Epidermal melanocyte (primary cell): ENCODE measurements around the gene KLHL29.

Source experiments
- DNase-seq: peaks from one replicate; pipeline ENCODE4 v3.0.0; 2011; ENCODE audit warnings: low spot score; ENCODE audit not compliant: insufficient read length

The KLHL29 gene

DNA sequence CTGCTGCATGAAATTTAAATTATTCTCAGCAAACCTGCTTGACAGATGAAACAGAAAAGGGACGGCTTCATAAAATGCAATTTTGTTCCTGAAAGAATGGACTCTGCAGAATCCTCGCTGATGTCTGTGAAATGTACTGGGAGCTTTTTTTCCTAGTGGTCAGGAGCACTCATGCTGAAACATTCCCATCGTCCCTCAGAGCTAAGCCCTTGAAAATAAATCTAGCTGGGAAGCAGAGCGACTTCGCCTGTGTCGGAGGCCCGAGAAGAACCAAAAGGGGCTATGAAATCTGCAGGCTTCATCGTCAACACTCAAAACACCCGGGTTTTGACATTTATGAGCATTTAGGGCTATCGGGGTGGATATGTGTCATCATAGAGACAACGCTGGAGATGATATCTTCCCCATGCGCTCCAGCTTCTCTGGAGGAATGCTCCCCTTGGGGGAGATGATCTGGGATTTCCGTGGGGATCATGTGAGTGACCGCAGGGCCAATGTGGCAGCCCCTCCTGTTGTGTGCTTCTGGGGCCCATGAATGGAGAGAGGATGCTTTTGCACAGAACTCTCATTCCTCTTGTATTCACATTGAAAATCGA lies 182.3 kb downstream of the KLHL29 start:
- no peak for DNase-seq

DNA sequence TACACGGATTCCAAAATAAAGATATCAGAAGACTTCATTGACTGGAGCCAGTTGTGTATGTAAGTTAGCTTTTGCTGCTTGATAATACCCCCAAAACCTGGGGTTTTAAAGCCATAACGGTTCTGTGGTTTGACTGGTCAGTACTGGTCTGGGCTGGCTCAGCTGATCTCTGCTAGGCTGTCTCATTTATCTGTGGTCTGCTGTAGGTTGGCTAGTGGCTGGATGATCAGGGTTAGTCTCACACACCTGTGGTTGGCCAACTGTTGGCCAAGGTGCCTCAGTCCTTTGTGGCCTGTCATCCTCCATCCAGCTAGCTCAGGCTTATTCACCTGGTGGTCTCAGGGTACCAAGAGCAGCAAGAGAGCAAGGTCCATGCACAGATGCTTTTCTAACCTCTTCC lies 183.2 kb downstream of the KLHL29 start:
- no peak for DNase-seq

DNA sequence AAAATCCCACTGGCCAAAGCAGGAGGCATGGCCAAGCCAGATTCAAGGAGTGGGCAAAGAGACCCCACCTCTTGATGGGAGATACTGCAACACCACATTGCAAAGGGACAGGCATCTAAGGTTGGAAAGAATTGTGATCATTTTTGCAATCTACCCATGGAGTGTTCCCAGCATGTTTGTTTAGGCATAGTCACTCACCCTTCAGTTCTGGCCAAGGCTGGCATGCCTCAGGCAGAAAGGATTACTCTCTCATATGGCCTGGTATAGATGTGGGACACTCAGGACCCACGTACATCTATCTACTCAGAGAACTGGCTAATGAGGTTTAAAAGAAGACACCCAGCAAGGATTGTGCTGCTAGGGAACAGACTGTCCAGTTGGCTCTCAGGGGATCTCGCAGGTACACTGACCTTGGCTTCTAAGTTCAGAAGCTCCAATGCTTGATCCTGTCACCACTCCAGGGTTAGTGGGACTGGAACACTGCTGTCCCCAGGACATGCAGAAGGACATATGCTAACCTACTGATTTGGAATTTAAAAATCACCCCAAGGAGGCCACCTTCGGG lies 183.7 kb downstream of the KLHL29 start:
- no peak for DNase-seq

DNA sequence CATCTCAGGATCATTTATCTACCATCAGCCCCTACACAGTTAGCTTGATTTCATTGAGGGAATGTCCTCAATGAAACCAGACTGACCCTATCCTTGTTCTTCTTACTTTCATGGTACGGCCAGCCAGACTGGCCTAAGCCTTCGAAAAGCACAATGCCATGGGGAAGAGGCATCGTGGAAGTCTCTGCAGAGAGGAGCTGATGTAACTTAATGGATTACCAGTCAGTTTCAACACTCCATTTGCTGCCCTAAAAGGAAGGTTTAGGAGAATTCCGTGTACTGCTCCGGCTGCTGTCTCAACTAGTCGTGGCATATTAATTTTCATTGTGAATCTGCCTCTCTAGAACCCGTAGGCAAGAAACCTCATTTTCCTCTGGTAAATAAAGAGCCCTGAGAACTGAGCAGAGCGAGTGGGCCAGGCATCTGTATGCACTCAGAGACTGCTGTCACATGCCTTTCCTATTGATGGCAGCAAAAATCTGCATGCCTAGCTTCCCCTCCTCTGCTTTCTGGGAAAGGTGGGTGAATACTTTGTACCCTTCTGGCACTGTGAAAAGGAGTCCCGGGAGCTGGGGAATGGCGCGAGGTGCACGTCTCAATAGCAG lies 184.9 kb downstream of the KLHL29 start:
- DNase-seq = no peak

DNA sequence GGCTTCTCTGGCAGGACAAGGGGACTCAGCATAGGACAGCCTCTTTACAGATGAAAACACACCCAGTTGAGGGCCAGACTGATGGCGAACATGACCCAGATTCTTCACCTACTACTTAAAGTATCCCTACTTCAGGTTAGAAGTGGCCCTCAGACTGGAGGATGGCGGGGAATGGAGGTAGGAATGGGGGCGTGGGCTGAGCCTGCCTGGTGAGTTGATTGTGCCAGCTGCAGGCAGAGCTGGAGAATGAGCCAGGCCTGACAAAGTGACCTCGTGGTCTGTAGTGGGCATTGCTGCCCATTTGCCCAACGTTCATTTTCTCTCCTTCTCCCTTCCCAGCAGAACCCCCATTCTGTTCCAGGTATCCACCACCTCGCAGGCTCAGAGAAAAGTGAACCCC lies 186.1 kb downstream of the KLHL29 start:
- no peak for DNase-seq

DNA sequence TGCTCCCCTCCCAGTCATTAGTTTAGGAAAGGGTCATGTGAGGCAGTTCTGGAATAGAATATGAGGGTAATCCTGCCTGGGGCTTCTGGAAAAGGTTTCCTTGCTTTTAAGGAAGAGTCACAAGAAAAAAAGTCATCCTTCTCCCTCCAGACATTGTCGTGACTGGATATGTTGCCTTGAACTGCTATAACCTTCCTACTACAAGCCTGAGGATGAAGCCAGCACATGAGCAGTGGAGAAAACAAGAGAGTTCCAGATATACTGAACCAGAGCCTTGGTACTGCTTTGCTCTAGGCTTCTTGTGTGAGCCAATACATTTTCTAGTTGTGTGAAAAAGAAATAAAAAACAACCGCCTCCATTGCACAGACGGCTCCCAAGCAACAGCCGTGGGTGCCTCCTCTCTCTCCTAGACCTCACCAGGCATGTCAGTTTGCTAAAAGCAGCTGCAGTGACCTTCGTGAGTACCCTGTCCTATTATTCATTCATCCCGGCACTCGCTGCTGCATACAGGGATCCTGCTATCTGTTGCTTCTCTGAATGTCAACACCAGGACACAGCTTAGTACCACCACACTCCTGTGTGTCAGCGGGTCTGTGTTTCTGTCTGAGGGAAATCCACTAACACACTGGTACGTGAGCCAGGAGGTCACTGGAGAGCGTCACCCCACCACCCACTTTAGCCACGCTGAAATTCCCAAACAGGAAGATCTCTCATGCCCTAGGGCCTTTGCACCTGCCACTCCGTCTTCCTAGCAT lies 186.7 kb downstream of the KLHL29 start:
- DNase-seq = peak; percentile 64

DNA sequence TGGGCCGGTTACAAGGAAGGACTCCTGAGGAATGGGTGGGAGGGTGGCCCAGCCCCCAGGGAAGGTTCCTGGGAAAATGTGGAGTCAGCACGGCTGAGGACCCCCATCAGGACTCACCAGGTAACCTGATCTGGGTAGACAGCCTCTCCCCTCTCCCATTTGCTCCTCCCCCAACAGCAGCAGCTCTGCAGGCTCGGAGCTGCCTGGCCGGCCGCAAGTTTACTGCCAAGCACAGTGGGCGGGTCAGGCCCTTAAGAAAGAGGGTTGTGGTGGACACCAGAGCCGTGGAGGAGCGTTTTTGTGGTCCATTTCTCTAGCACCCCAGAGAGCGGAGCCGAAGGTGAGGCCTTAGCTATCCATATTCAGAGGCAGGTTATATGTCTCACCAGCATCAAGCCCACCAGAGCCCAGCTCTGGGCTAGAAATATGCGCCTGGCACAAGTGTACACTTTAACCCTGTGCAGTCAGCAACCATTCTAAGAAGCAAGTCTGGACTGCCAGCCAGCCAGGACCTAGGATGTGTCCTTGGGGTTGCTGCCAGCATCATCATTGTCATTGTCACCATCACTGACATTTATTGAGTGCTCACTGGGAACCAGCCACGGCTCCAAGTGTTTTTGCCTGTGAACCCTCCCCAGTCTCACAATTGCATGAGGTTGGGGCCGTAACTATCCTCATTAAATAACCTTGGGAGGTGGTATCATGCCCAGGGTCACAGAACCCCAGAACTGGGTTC lies 190.1 kb downstream of the KLHL29 start:
- no peak for DNase-seq

DNA sequence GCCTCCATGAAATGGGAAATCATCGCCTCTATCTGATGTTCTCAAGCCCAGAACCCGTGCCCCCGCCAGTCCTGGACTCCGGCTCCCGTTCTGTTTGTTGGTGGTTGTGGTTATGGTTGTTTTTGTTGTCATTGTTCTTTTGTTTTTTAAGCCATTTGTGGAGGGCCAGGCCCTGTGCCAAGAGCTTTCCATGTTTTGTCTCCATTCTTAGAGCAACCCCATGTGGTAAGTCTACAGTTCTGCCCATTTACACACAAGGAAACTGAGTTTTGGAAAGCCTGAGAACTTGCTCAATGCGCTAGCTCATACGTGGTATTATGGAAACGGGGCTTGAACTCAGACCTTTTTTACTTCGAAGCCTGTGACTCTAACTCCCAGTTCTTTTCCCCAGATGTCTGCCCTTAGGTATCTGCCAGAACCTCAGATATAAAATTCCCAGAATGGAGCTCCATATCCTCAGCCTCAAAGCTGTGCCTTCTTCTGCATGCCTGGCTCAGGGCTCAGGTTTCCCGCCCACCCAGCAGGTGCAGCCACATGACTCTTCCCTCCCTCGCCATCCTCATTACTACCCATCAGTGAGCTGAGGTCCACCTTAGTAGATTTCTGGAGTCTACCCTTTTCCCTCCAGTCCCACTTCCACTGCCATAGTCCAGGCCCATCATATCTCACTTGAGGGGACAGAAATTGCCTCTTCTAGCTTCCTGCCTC lies 194.1 kb downstream of the KLHL29 start:
- DNase-seq = no peak

DNA sequence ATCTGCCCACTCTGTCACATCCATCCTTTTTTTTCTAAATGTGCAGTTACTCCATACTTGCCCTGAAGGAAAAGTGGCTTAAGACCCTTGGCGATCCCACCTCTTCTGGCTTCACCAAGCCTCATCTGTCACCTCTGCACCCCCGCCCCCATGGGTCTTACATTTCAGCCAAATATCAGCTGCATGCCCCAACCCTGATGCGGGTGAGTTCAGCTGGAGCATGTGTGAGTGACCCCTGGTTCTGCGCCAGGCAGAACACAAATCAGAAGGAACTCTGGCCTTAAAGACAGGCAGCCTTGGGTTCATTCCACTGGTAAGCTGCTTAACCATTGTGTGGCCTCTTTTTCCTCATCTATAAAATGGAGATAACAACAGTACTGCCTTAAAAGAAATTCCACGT lies 194.7 kb downstream of the KLHL29 start:
- DNase-seq = no peak

DNA sequence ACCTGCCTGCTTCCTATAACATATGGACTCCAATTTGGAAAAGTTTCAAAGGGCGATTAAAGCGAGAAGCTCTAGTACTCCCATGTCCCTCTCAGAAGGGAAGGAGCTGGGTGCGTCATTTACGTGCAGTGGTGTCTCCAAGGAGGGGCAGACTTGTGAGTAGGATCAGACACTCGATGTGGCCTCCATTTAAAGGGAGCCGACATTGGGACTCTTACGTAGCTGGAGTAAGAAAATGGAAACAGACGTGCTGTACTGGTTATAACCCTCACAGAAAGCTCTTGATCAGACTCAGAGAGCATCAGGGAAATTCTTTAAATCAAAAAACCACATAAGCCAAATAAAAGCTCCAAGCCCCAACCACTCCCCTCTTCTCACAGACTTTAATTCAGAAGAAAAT lies 198.5 kb downstream of the KLHL29 start:
- no peak for DNase-seq

DNA sequence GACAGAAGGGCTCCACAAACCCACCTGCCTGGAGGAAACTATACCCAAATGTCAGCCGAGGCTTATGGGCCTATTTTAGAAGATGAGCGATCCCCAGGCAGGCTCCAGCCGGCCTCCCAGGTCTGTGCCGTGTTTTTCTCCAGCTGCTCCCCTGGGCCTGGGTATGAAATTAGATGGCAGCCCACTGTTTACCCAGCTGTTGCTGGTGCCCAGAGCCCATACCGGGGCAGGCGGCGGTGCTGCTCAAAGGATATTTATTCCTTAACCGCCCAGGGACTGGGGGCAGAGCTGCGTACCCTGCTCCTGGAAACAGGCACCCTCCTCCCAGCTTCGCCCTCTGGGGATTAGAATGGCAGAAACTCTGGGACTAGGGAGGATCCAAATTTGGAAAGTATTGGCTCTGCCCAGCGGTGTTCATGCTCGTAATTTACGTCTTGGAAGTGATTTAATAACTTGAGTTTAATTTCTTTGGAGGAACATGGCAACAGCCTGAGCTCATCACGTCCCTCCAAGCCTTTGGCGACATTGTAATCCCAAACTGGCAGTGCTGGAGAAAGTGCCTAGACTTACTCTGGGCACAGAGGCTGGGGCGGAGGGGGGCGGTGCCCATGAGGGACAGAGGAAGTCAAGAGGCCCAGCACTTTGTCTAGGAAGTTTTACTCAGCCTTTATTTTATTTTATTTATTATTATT lies 199.2 kb downstream of the KLHL29 start:
- DNase-seq = no peak

DNA sequence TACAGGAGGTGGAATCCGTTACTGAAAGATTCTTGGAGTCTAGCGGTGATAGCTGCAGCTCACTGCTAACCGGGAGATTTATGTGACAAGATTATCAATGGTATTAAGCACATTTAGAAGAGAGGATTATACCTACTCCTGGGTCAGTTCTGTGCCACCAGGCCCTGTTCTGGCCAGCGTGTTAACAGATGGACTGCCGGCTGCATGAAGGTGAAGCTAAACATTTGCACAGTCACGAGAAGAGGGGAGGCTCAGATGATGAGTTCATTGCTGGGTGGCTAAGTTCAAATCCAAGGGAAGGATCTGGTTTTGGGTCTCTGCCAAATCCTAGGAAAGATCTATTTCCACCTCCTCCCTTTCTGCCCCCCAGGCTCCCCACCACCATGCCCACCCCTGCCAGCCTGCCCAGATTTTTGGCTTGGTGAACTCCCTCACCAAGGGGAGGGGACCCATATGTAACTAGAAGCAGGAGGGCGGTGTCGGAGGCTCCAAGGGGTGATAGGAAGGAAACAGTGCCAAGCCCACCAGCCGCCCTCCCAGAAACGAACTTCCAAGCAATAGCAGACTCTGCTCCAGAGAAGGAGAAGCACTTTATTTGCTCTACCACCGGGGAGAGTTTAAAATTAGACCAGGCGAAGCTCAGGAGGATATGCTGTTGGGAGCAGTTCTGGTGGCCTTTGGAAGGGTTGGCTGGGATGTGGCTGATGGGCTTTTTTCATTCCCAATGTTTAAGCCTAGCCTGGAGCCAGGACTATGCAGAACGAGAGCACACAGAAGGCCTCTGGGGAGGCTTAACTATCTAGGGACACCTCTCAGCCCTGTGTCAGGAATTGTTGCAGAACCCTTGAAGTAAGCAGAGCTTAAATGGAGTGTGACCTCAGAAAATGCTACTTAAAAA lies 200.5 kb downstream of the KLHL29 start:
- DNase-seq = no peak

DNA sequence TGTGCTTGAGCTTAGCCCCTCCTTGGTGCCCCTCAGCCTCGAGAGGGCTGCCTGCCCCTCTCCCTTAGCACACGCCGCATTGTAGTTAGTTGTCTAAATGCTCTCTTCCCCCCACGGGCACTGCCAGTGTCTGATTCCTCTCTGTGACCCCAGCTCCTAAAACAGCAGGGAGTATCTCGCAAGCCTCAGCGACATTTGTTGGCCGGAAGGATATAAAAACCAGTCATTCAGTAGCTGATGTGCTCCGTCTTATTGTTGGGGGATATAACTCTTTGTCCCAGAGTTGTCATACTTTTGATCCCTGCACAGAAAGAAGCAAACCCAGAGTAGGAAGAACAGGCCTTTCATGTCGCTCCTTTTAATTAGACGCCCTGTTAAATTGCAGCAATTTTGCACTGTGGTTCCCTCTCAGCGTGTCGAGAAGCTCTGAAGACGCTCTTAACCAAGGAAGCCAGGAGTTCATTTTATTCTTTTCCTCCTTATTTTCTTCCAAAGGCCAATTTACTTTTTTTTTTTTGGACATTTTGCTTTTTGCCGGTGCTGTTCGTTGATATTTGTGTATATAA lies 201.8 kb downstream of the KLHL29 start:
- no peak for DNase-seq

DNA sequence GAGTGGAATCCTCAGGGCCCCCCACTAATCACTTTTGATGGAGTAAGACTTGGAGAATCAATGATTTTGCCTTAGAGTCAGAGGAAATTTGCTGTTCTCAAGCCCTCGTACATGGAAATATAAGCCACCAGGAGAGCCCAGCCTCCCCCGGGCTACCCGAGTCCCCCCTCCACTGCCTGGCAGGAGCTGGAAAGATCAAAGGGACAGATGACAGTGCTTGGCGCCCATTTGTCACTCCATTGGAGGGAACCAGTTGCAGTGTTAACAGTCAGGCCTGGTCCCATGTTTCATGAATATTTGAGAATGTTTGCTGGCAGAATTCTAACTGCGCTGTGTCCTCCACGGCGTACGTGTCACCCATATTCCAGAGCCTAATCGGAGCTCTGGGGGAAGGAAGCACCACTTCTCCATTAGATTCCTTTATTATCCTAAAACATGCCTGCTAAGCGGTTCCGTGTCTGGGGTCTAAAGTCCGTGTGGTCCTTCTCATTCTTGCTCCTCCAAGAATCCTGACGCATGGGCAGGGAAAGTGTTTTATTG lies 202.4 kb downstream of the KLHL29 start:
- no peak for DNase-seq

DNA sequence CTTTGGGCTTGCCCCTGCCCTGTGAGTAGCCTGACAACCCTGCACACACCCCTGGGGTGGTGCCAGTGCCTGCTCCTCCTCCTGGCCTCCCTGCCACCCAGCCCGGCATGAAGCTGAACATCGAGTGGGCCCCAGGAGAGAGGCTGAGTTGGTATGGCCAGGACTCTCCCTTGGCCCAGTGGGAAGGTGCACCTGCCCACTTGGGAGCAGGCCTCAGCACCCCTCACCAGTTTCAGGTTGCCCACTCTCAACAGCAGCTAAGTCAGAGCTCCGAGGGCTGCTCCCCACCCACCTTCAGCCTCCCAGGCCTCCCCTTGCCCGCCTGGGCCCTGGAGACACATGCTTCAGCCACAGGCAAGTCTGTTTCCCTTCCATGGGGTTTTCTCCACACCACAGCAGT lies 203.1 kb downstream of the KLHL29 start:
- no peak for DNase-seq

DNA sequence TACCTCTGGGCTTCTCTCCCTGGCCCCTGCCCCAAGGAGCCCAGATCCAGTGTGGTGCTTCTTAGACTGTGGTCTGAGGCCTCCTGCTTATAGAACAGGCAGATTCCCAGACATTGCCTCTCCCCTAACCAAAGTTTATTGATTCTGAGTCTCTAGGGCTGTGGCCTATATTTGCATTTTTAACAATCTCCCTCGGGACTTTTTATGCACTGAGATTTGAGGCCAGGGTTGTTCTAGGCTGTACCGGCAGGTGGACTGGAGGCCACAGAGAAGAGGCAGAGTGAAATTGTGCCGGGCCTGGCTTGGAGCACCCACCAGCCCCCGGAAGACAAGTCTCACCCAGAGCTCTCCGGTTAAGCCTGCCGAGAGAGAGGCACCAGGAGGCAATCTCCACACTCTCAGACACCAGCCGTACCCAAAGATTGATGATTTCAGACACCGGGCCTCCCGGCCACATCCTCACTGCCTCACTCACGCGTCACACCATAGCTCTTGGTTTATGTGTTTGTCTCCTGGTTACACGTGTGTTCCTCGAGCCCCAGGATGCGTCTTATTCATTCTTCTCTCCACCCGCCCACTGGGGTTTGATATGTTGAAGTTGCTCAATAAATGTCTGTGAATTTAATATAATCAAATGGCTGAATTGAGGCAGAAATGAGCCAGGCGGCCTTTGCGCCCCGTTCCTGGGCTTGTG lies 203.7 kb downstream of the KLHL29 start:
- DNase-seq = no peak

DNA sequence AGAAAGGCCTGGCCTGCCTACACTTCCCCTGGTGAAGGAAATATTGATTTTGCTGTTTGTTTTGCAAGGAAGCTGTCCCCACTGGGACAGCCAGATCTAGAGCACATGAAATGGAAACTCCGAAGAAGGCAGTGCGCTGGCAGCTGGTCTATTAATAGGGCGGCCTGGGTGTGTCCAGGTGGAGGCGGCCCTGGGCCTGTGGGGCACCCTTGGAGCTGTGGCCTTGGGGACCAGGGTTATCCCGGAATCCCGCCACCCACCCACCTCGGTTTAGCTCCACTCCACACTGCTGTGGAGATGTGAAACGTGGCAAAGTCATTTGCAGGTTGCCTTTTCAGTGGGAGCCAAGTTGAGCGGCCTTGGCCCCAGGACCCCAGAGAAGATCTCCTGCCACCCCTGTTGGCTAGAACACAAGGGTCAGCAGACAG lies 204.3 kb downstream of the KLHL29 start:
- no peak for DNase-seq

DNA sequence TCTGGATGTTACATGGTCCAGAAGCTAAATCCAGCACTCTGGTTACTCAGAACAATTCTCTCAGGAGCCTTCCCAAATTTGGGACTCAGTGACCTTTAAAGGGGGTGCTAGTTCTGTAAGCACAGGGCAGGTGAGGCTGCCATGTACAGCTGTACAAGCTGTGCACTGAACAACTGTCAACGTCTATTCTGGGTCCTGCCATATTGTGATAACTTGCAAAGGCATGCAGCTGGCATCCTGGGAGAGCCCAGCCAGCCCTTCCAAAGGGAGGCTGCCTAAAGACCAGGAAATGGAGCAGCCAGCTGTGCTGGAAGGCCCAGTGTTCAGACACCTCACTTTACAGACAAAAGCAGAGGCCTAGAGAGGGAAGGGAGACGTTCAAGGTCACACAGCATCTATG lies 204.8 kb downstream of the KLHL29 start:
- DNase-seq = no peak
